Activated CD4-positive, CD25-positive, alpha-beta regulatory T cell treated with anti-CD3 and anti-CD28 coated beads, Interleukin-2, amount 50 U/mL, for 72 hours (primary cell): Measurements from ENCODE around the gene ERO1A.
"Not testable (repeated sequence)": the region's sequence is repeated elsewhere in the genome, so short reads cannot be mapped to it uniquely, and the experiment has no call there.

Source experiments
- DNase-seq: peaks from one replicate; pipeline ENCODE4 v3.0.0; 2021

ERO1A gene

GRCh38 chr14:52695481-52696091 is at the start of gene ERO1A:
TSS of gene ERO1A (minus strand) at chr14:52695558. CDS start at chr14:52695481, 77 bp downstream.
- peak; percentile 75 for DNase-seq

GRCh38 chr14:52741865-52742264 is 46.5 kb upstream of the ERO1A start:
- no peak for DNase-seq

- no peak for DNase-seq
These were observed 45.4 kb upstream of the ERO1A start for GRCh38 chr14:52740751-52741150.

- no peak for DNase-seq
These were observed 43.1 kb upstream of the ERO1A start for GRCh38 chr14:52738409-52738808.

GRCh38 chr14:52735921-52736489 is 40.6 kb upstream of the ERO1A start:
- no peak for DNase-seq

- no peak for DNase-seq
These were observed 38.5 kb upstream of the ERO1A start for GRCh38 chr14:52733824-52734223.

- DNase-seq, result no peak
These were observed 35.4 kb upstream of the ERO1A start for GRCh38 chr14:52730709-52731111.

GRCh38 chr14:52729925-52730708 is 34.8 kb upstream of the ERO1A start, which contains the start of gene STYX:
TSS of gene STYX (plus strand) at chr14:52730166. CDS start at chr14:52730475, 309 bp downstream.
- peak; percentile 98 for DNase-seq

GRCh38 chr14:52729585-52729924 is 34.2 kb upstream of the ERO1A start:
- no peak for DNase-seq

GRCh38 chr14:52729035-52729434 is 33.7 kb upstream of the ERO1A start:
- DNase-seq, result not testable (repeated sequence)

GRCh38 chr14:52727509-52727908 is 32.2 kb upstream of the ERO1A start:
- not testable (repeated sequence) for DNase-seq

GRCh38 chr14:52724360-52724644 is 28.9 kb upstream of the ERO1A start:
- no peak for DNase-seq

GRCh38 chr14:52723514-52724359 is 28.4 kb upstream of the ERO1A start:
- DNase-seq, result no peak

GRCh38 chr14:52716155-52716554 is 20.8 kb upstream of the ERO1A start:
- DNase-seq, result no peak

GRCh38 chr14:52711666-52712065 is 16.3 kb upstream of the ERO1A start:
- DNase-seq, result no peak

- peak; percentile 89 for DNase-seq
These were observed 11.7 kb upstream of the ERO1A start, which contains the start of gene PSMC6 for GRCh38 chr14:52706724-52707706. TSS of gene PSMC6 (plus strand) at chr14:52707200. CDS start at chr14:52707220, 20 bp downstream.

GRCh38 chr14:52706286-52706685 is 10.9 kb upstream of the ERO1A start:
- DNase-seq, result no peak

- no peak for DNase-seq
These were observed 8.3 kb upstream of the ERO1A start for GRCh38 chr14:52703664-52704063.

GRCh38 chr14:52703225-52703624 is 7.9 kb upstream of the ERO1A start:
- DNase-seq, result no peak

GRCh38 chr14:52701223-52701622 is 5.9 kb upstream of the ERO1A start:
- DNase-seq, result no peak

GRCh38 chr14:52700701-52701172 is 5.4 kb upstream of the ERO1A start:
- DNase-seq, result no peak
